ENCODE results near the gene POLR3B. TPM values are rescaled to one million over a fixed set of nuclear protein-coding genes. Genes with fewer than 3 reads are reported as not detected.

POLR3B gene
- total RNA-seq, 1 donor from 2014 or later = 14.3 TPM

DNA sequence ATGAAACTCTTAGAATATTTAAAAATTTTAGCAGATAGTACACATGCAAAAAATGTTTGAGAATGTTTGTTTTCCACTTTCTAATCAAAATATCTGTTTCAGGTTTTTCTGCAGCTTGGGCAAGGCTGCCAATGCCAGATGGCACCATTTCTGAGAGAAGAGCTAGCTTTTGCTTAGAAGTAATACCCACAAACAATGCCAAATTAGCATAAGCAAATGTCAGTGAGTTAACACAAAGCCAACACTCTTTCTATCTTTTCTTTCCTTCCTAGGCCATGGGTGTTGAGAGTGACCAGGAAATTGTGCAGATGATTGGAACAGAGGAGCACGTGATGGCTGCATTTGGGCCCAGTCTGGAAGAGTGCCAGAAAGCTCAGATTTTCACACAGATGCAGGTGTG, 35.2 kb downstream of the POLR3B start:
- intact Hi-C loops (cut with micrococcal nuclease) = no loop called here
- peaks cover 27% of the 10 kb centered on the region for H3K36me3 Mint-ChIP-seq (ENCODE audit: low read depth)
- H3K27me3 Mint-ChIP-seq (ENCODE audit: insufficient read depth) = no peaks in the 10 kb centered on the region
- H3K27ac Mint-ChIP-seq = no peak overlapping the region
- no peaks in the 10 kb centered on the region for H3K4me1 Mint-ChIP-seq (ENCODE audit: low read depth)
- no peak for DNase-seq (ENCODE audit: low spot score)
- no peak overlapping the region for H3K4me3 Mint-ChIP-seq
- no peaks in the 10 kb centered on the region for H3K9me3 Mint-ChIP-seq

- Mint-ChIP-seq H3K36me3 (ENCODE audit: low read depth) (peaks cover 13% of the 10 kb centered on the region), H3K27me3 (ENCODE audit: insufficient read depth) (no peaks in the 10 kb centered on the region), H3K9me3 (no peaks in the 10 kb centered on the region), H3K4me3 (no peak overlapping the region), H3K27ac (no peak overlapping the region), H3K4me1 (ENCODE audit: low read depth) (no peaks in the 10 kb centered on the region)
- intact Hi-C loops (cut with micrococcal nuclease) = no loop called here
- DNase-seq (ENCODE audit: low spot score) = no peak
These were observed 52.3 kb downstream of the POLR3B start for GRCh38 chr12:106409878-106410277.

DNA sequence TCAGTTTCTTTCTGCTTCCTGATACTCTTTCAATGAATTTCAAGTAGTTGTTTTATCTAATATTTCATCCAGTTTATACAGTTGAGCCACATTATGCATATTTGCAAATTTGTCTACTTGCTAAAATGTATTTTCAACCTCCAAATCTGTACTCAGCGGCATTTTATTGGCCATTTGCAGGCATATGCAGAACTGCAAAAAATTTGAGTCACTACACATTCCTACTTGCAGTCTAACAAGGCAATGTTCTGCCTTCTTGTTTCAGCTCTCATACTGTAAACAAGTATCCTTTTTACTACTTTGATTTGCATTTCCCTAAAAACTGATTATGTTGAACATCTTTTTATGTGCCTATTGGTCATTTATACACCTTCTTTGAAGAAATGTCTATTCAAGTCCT, 55.0 kb downstream of the POLR3B start:
- intact Hi-C loops (cut with micrococcal nuclease) = no loop called here
- H3K36me3 Mint-ChIP-seq (ENCODE audit: low read depth) = peaks cover 18% of the 10 kb centered on the region
- no peaks in the 10 kb centered on the region for H3K4me1 Mint-ChIP-seq (ENCODE audit: low read depth)
- no peak for DNase-seq (ENCODE audit: low spot score)
- no peaks in the 10 kb centered on the region for H3K9me3 Mint-ChIP-seq
- H3K27ac Mint-ChIP-seq = no peak overlapping the region
- H3K27me3 Mint-ChIP-seq (ENCODE audit: insufficient read depth) = no peaks in the 10 kb centered on the region
- H3K4me3 Mint-ChIP-seq = no peak overlapping the region

DNA sequence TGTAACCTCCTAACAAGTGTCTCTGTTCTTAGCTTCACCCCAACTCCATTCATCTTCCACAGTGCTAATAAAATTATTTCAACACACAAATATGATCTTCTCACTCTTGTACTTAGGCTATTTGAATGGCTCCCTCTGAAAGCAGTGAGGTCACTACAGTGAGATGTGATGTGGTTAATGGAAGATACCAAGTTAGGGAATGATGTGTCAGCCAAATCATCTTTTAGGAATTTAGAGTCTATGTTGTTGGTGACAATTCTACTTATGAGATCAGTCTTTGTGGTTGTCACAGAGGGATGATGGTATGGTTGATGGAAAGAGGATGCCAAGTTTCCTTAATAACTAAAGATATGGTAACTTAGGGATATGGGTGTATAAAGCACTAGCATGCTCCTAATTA, 57.6 kb downstream of the POLR3B start:
- H3K27ac Mint-ChIP-seq = no peak overlapping the region
- no peak for DNase-seq (ENCODE audit: low spot score)
- H3K27me3 Mint-ChIP-seq (ENCODE audit: insufficient read depth) = no peaks in the 10 kb centered on the region
- H3K36me3 Mint-ChIP-seq (ENCODE audit: low read depth) = peaks cover 18% of the 10 kb centered on the region
- intact Hi-C loops (cut with micrococcal nuclease) = no loop called here
- H3K9me3 Mint-ChIP-seq = no peaks in the 10 kb centered on the region
- H3K4me3 Mint-ChIP-seq = no peak overlapping the region
- no peaks in the 10 kb centered on the region for H3K4me1 Mint-ChIP-seq (ENCODE audit: low read depth)

DNA sequence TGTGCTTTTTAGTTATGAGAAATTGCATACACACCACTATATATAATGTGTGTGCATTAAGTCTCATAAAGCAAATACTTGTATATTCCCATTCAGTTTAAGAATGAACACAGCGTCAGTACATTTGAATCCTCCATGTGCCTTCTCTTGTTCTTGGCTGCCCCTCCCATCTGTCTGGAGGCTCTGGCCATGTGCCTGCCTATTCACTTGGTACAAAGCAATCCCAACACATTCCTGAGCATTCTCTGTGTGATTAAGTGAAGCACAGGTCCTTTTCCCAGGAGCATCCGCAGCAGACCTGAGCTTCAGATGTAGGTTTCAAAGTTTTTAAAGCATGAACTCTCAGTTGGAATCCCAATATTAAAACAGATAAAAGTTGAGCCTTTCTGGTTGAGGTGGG, 58.7 kb downstream of the POLR3B start:
- no peak for DNase-seq (ENCODE audit: low spot score)
- no peak overlapping the region for H3K27ac Mint-ChIP-seq
- no peaks in the 10 kb centered on the region for H3K4me1 Mint-ChIP-seq (ENCODE audit: low read depth)
- H3K4me3 Mint-ChIP-seq = no peak overlapping the region
- no peaks in the 10 kb centered on the region for H3K9me3 Mint-ChIP-seq
- H3K36me3 Mint-ChIP-seq (ENCODE audit: low read depth) = peaks cover 15% of the 10 kb centered on the region
- intact Hi-C loops (cut with micrococcal nuclease) = no loop called here
- H3K27me3 Mint-ChIP-seq (ENCODE audit: insufficient read depth) = no peaks in the 10 kb centered on the region

DNA sequence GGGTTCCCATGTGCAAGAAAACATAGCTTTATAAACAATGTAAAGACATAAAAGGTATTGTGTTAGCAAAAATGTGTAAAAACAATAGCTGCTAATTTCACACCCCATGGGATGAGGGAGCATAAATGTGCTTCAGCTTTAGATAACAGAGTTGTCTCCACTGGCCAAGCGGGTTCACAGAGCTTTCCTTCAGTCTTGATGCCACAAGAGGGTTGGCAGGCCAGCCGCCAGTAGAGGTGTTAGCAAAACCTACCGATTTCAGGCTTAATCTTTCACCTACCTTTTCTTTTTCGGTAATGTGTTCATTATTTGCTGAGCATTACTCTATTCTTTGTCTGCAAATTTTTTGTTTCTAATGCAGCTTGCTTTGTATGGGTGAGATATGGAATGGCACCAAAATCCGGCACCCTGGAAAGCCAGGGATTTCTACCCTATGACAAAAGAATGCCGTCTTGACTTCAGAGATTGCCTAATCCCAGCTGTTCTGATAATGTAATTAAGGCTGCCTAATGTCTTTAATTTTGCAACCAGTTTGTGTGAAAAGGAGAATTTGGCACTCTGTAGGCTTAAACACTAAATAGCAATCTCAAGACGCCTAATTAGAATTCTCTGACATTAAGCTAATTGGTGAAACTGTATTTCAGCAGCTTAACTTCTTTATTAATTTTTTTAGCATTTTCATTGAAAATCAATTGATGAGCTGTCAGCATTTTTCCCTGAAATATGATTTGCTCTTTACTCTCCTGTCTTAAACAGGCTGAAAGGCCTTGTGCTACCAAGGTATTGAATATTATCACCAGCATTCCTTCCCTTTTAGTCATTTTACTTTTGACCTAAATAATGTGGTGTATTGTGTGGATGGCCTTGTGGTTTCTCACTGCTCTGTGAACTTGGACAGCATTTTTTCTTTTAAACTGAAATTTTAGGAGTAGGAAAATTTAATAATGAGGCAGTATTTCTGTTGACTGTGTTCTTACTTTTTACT, 60.7 kb downstream of the POLR3B start:
- H3K36me3 Mint-ChIP-seq (ENCODE audit: low read depth) = peaks cover 15% of the 10 kb centered on the region
- H3K4me3 Mint-ChIP-seq = no peak overlapping the region
- no peak for DNase-seq (ENCODE audit: low spot score)
- no peaks in the 10 kb centered on the region for H3K27me3 Mint-ChIP-seq (ENCODE audit: insufficient read depth)
- intact Hi-C loops (cut with micrococcal nuclease) = no loop called here
- H3K27ac Mint-ChIP-seq = no peak overlapping the region
- H3K4me1 Mint-ChIP-seq (ENCODE audit: low read depth) = no peaks in the 10 kb centered on the region
- H3K9me3 Mint-ChIP-seq = no peaks in the 10 kb centered on the region

GRCh38 chr12:106418970-106419369, 61.4 kb downstream of the POLR3B start:
- no peak overlapping the region for H3K4me3 Mint-ChIP-seq
- no peaks in the 10 kb centered on the region for H3K4me1 Mint-ChIP-seq (ENCODE audit: low read depth)
- intact Hi-C loops (cut with micrococcal nuclease) = no loop called here
- no peaks in the 10 kb centered on the region for H3K27me3 Mint-ChIP-seq (ENCODE audit: insufficient read depth)
- peaks cover 16% of the 10 kb centered on the region for H3K36me3 Mint-ChIP-seq (ENCODE audit: low read depth)
- no peak for DNase-seq (ENCODE audit: low spot score)
- H3K9me3 Mint-ChIP-seq = no peaks in the 10 kb centered on the region
- H3K27ac Mint-ChIP-seq = no peak overlapping the region

DNA sequence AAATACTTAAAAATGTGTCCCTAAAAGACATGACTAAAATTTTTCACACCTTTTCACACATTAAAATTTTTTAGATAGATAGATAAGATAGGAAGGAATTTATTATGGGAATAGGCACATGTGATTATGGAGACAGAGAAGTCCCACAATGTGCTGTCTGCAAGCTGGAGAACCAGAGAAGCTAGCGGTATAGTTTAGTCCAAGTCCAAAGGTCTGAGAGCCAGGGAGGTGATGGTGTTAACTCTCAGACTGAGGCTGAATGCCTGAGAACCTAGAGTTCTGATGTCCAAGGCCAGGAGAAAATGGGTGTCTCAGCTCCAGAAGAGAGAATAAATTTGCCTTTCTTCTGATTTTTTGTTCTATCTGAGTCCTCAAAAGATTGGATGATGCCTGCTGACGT, 65.7 kb downstream of the POLR3B start:
- no peak overlapping the region for H3K27ac Mint-ChIP-seq
- intact Hi-C loops (cut with micrococcal nuclease) = no loop called here

GRCh38 chr12:106425061-106425702, 67.6 kb downstream of the POLR3B start:
- H3K4me3 Mint-ChIP-seq = no peak overlapping the region
- no peak for DNase-seq (ENCODE audit: low spot score)
- no peaks in the 10 kb centered on the region for H3K27me3 Mint-ChIP-seq (ENCODE audit: insufficient read depth)
- H3K36me3 Mint-ChIP-seq (ENCODE audit: low read depth) = peaks cover 3% of the 10 kb centered on the region
- intact Hi-C loops (cut with micrococcal nuclease) = no loop called here
- H3K9me3 Mint-ChIP-seq = no peaks in the 10 kb centered on the region
- no peaks in the 10 kb centered on the region for H3K4me1 Mint-ChIP-seq (ENCODE audit: low read depth)
- H3K27ac Mint-ChIP-seq = no peak overlapping the region

More for the DNA sequence above, 65.7 kb downstream of the POLR3B start:
- H3K36me3 Mint-ChIP-seq (ENCODE audit: low read depth) = peaks cover 4% of the 10 kb centered on the region
- no peak for DNase-seq (ENCODE audit: low spot score)
- no peaks in the 10 kb centered on the region for H3K4me1 Mint-ChIP-seq (ENCODE audit: low read depth)
- no peaks in the 10 kb centered on the region for H3K27me3 Mint-ChIP-seq (ENCODE audit: insufficient read depth)
- H3K9me3 Mint-ChIP-seq = no peaks in the 10 kb centered on the region
- H3K4me3 Mint-ChIP-seq = no peak overlapping the region

DNA sequence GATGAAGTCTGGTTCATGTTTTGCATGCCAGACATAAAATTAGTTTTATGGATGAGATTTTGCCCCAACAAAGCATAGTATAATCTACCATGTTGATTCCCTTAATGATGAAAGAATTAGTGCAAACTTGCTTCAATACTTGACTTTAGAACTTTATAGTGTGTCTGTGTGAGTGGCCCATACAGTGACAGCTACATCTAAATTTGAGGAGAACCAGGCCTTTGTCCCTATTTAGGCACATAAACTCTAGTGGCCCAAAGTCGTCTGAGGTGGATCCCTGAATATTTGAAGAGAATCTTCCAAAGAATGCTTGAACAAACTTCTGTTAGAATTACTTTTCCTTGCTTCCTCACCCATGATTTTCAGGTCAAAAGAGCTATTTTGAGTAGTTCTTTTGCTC, 70.4 kb downstream of the POLR3B start:
- no peaks in the 10 kb centered on the region for H3K27me3 Mint-ChIP-seq (ENCODE audit: insufficient read depth)
- no peak overlapping the region for H3K27ac Mint-ChIP-seq
- peaks cover 5% of the 10 kb centered on the region for H3K36me3 Mint-ChIP-seq (ENCODE audit: low read depth)
- DNase-seq (ENCODE audit: low spot score) = no peak
- H3K4me1 Mint-ChIP-seq (ENCODE audit: low read depth) = no peaks in the 10 kb centered on the region
- H3K4me3 Mint-ChIP-seq = no peak overlapping the region
- intact Hi-C loops (cut with micrococcal nuclease) = no loop called here
- no peaks in the 10 kb centered on the region for H3K9me3 Mint-ChIP-seq

DNA sequence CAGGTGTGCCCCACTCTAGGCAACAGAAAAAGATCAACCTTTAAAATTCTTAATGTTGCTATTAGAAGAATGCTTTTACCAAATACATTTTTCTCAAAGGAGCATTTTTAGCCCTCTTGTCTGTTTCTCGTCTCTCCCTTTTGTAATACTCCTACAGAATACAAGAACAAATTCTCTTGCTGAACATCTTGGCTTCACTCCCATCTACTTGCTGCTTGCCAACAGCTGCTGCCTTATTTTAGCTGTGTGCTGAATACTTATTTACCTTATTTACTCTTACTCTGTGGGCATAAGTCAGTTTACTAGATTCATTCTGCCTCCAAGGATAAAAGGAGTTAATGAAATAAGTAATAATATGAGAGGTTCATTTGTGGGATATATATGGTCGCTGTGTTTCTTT, 70.8 kb downstream of the POLR3B start:
- Mint-ChIP-seq H3K4me1 (ENCODE audit: low read depth) (no peaks in the 10 kb centered on the region), H3K36me3 (ENCODE audit: low read depth) (peaks cover 6% of the 10 kb centered on the region), H3K27me3 (ENCODE audit: insufficient read depth) (no peaks in the 10 kb centered on the region), H3K9me3 (no peaks in the 10 kb centered on the region), H3K4me3 (no peak overlapping the region), H3K27ac (no peak overlapping the region)
- no peak for DNase-seq (ENCODE audit: low spot score)
- intact Hi-C loops (cut with micrococcal nuclease) = no loop called here

DNA sequence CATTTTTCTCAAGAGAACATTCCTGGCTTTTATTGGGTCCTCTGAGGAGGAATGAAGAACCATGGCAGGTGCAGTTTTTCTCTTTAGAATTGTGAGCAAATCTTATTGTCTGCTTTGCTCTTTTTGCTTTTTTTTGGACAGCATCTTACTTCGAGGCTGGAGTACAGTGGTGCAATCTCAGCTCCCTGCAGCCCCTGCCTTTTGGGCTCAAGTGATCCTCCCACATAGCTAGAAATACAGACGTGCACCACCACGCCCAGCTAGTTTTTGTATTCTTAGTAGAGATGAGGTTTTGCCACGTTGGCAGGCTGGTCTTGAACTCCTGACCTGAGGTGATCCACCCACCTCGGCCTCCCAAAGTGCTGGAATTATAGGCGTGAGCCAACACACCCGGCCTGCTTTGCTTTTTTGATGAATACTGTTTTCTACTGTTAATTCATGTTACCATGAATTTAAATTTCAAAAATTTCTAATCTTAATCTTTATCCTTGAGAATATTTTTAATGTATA, 71.5 kb downstream of the POLR3B start:
- peaks cover 4% of the 10 kb centered on the region for H3K36me3 Mint-ChIP-seq (ENCODE audit: low read depth)
- intact Hi-C loops (cut with micrococcal nuclease) = no loop called here
- no peaks in the 10 kb centered on the region for H3K4me1 Mint-ChIP-seq (ENCODE audit: low read depth)

DNA sequence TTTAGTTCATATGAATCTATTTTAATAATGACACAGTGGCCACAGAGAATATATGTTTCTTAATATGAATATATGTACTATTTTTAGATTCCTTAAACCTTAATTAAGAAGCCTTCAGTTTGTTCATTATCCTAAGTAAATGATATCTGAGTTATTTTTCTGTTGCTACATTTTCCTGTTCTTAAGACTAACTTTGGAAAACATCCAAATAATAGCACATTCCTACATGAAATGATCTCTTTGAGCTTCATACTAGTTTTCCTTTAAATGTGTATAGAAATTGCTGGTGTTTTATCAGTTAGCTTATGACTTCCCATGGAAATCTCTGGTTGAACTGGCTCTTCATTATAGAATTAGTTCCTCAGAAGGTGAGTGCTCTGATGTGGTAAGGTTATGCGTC, 72.1 kb downstream of the POLR3B start:
- H3K4me1 Mint-ChIP-seq (ENCODE audit: low read depth) = no peaks in the 10 kb centered on the region
- intact Hi-C loops (cut with micrococcal nuclease) = no loop called here
- no peak for DNase-seq (ENCODE audit: low spot score)
- peaks cover 4% of the 10 kb centered on the region for H3K36me3 Mint-ChIP-seq (ENCODE audit: low read depth)
- H3K27me3 Mint-ChIP-seq (ENCODE audit: insufficient read depth) = no peaks in the 10 kb centered on the region
- H3K9me3 Mint-ChIP-seq = no peaks in the 10 kb centered on the region
- no peak overlapping the region for H3K27ac Mint-ChIP-seq
- no peak overlapping the region for H3K4me3 Mint-ChIP-seq

More for the DNA sequence above, 71.5 kb downstream of the POLR3B start:
- H3K9me3 Mint-ChIP-seq = no peaks in the 10 kb centered on the region
- no peak overlapping the region for H3K4me3 Mint-ChIP-seq
- H3K27ac Mint-ChIP-seq = no peak overlapping the region
- no peaks in the 10 kb centered on the region for H3K27me3 Mint-ChIP-seq (ENCODE audit: insufficient read depth)
- DNase-seq (ENCODE audit: low spot score) = no peak
